Liver (tissue), 9 donors: Measurements from ENCODE around the gene PINK1. TPM values are rescaled to one million over a fixed set of nuclear protein-coding genes. Genes with fewer than 3 reads are reported as not detected.

ENCODE experiments used
- DNase-seq: peaks from one replicate; pipeline ENCODE4 v3.0.0-alpha.2; 2017; ENCODE audit warnings: low spot score
- H3K27ac ChIP-seq, 2 donors: one replicate each; pipeline ENCODE4 v1.7.0; 2013; ENCODE audit warnings: inconsistent platforms in 2 of 2, low read length in 2 of 2, control low read depth in 1 of 2, low read depth in 1 of 2, mild to moderate bottlenecking in 1 of 2
- H3K27me3 ChIP-seq, 4 donors: one replicate each; pipeline versions ENCODE4 v1.6.1 to v1.7.0; 2013; ENCODE audit warnings: low read length in 3 of 4, inconsistent platforms in 1 of 4, mild to moderate bottlenecking in 1 of 4, moderate library complexity in 1 of 4; ENCODE audit not compliant: control insufficient read depth in 4 of 4, insufficient read depth in 4 of 4
- H3K36me3 ChIP-seq, 4 donors: one replicate each; pipeline versions ENCODE4 v1.6.1 to v1.7.0; 2013; ENCODE audit warnings: low read length in 3 of 4, mild to moderate bottlenecking in 3 of 4, low read depth in 1 of 4, moderate library complexity in 1 of 4; ENCODE audit not compliant: control insufficient read depth in 4 of 4, insufficient read depth in 3 of 4
- H3K4me1 ChIP-seq, 4 donors: one replicate each; pipeline versions ENCODE4 v1.6.1 to v1.7.0; 2013; ENCODE audit warnings: low read length in 3 of 4, mild to moderate bottlenecking in 3 of 4, moderate library complexity in 1 of 4; ENCODE audit not compliant: control insufficient read depth in 4 of 4, insufficient read depth in 4 of 4
- H3K4me3 ChIP-seq, 3 donors: one replicate each; pipeline versions ENCODE4 v1.6.1 to v1.7.0; 2013; ENCODE audit warnings: low read length in 3 of 3, control low read depth in 1 of 3, low read depth in 1 of 3, mild to moderate bottlenecking in 1 of 3
- H3K9ac ChIP-seq, 2 donors: one replicate each; pipeline ENCODE4 v1.7.0; 2013; ENCODE audit warnings: low read length in 2 of 2, mild to moderate bottlenecking in 2 of 2, moderate library complexity in 2 of 2, control low read depth in 1 of 2, low read depth in 1 of 2
- H3K9me3 ChIP-seq, 4 donors: one replicate each; pipeline versions ENCODE4 v1.6.1 to v1.7.0; 2013; ENCODE audit warnings: low read length in 3 of 4; ENCODE audit not compliant: control insufficient read depth in 4 of 4
- CTCF ChIP-seq: fragments of 150-350 bp; IDR thresholded peaks from 2 replicates; pipeline ENCODE4 v1.5.1; 2017; ENCODE audit warnings: improper control_type of control experiment, low read depth, low read length; ENCODE audit not compliant: missing input control
- EGR1 ChIP-seq, 2 donors: IDR thresholded peaks; 2 replicates each; pipeline ENCODE4 v1.6.1; 2016 to 2018; ENCODE audit warnings: antibody characterized with exemption in 2 of 2, low read depth in 2 of 2
- FOXA1 ChIP-seq: IDR thresholded peaks from 2 replicates; pipeline ENCODE4 v1.6.1; 2016; ENCODE audit warnings: antibody characterized with exemption
- FOXA2 ChIP-seq: IDR thresholded peaks from 2 replicates; pipeline ENCODE4 v1.6.1; 2016; ENCODE audit warnings: antibody characterized with exemption
- GABPA ChIP-seq, 2 donors: IDR thresholded peaks in 1 of 2; conservative IDR thresholded peaks in 1 of 2; 2 replicates each; pipeline ENCODE4 v1.6.1; 2016; ENCODE audit warnings: antibody characterized with exemption in 2 of 2, mild to moderate bottlenecking in 1 of 2, moderate library complexity in 1 of 2
- HNF4A ChIP-seq, 2 donors: conservative IDR thresholded peaks; 2 replicates each; pipeline ENCODE4 v1.6.1; 2016; ENCODE audit warnings: antibody characterized with exemption in 2 of 2, mild to moderate bottlenecking in 2 of 2
- HNF4G ChIP-seq: IDR thresholded peaks from 2 replicates; pipeline ENCODE4 v1.6.1; 2016; ENCODE audit warnings: antibody characterized with exemption
- JUND ChIP-seq, 2 donors: IDR thresholded peaks; 2 replicates each; pipeline ENCODE4 v1.6.1; 2016; ENCODE audit warnings: antibody characterized with exemption in 2 of 2
- NR2F2 ChIP-seq: IDR thresholded peaks from 2 replicates; pipeline ENCODE4 v1.6.1; 2016; ENCODE audit warnings: antibody characterized with exemption
- RAD21 ChIP-seq, 2 donors: IDR thresholded peaks; 2 replicates each; pipeline ENCODE4 v1.6.1; 2016; ENCODE audit warnings: antibody characterized with exemption in 2 of 2, mild to moderate bottlenecking in 2 of 2
- RXRA ChIP-seq, 2 donors: IDR thresholded peaks; 2 replicates each; pipeline ENCODE4 v1.6.1; 2017 to 2018; ENCODE audit warnings: antibody characterized with exemption in 2 of 2, mild to moderate bottlenecking in 1 of 2
- SP1 ChIP-seq: IDR thresholded peaks from 2 replicates; pipeline ENCODE4 v1.6.1; 2018; ENCODE audit warnings: antibody characterized with exemption, mild to moderate bottlenecking
- TAF1 ChIP-seq: conservative IDR thresholded peaks from 2 replicates; pipeline ENCODE4 v1.6.1; 2016; ENCODE audit warnings: antibody characterized with exemption, mild to moderate bottlenecking
- YY1 ChIP-seq: IDR thresholded peaks from 2 replicates; pipeline ENCODE4 v1.6.1; 2016; ENCODE audit warnings: antibody characterized with exemption, mild to moderate bottlenecking
- WGBS: extraction: QIAGEN DNeasy Blood & Tissue Kit; methylation state at CpG from one replicate; pipeline ENCODE4 v1.1.7; 2013; 5-methylcytosine and 5-hydroxymethylcytosine counted together
- polyA plus RNA-seq, 2 donors: library from polyadenylated mRNA; stranded (reverse) in 1 of 2; unstranded in 1 of 2; fragments of 200-250 nt in 1 of 2; fragments of >200 nt in 1 of 2; fragmentation: Nextera tagmentation in 1 of 2; extraction: Ambion mirVana in 1 of 2; gene quantifications; one replicate each; pipeline versions ENCODE4 v1.2.1 to v1.2.3, GENCODE V29; 2013 to 2015
- total RNA-seq, 2 donors: library from RNA; depleted of rRNA; stranded (reverse); fragments of >200 nt; gene quantifications; one replicate each; pipeline ENCODE4 v1.2.3, GENCODE V29; 2014
- TF ChIP-seq, protein P1 (sequence below): IDR thresholded peaks from 2 replicates; pipeline ENCODE4 v1.6.1; 2016; ENCODE audit warnings: antibody characterized with exemption
- TF ChIP-seq, protein P2 (sequence below): IDR thresholded peaks from 2 replicates; pipeline ENCODE4 v1.6.1; 2016; ENCODE audit warnings: antibody characterized with exemption
- TF ChIP-seq, protein P3 (sequence below): IDR thresholded peaks from 2 replicates; pipeline ENCODE4 v1.6.1; 2016; ENCODE audit warnings: antibody characterized with exemption
- donor health status: healthy.
- donor health status: healthy.
- donor health status: healthy.
- donor health status: healthy.
- donor health status: healthy.

PINK1 gene
- total and polyA plus RNA-seq, 4 donors = 52.7 to 118 (median 62.2) TPM

- DNase-seq = no peak
- TF ChIP-seq NR2F2 = no peak
- TF ChIP-seq RAD21 (IDR thresholded peaks at IDR 0.05) = no peak
- TF ChIP-seq, protein P1, sequence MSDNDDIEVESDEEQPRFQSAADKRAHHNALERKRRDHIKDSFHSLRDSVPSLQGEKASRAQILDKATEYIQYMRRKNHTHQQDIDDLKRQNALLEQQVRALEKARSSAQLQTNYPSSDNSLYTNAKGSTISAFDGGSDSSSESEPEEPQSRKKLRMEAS = no peak
- no peak for TF ChIP-seq HNF4A (conservative IDR thresholded peaks at IDR 0.05)
- TF ChIP-seq CTCF = no peak
- TF ChIP-seq FOXA2 = no peak
- TF ChIP-seq SP1 = no peak
- TF ChIP-seq, protein P2, sequence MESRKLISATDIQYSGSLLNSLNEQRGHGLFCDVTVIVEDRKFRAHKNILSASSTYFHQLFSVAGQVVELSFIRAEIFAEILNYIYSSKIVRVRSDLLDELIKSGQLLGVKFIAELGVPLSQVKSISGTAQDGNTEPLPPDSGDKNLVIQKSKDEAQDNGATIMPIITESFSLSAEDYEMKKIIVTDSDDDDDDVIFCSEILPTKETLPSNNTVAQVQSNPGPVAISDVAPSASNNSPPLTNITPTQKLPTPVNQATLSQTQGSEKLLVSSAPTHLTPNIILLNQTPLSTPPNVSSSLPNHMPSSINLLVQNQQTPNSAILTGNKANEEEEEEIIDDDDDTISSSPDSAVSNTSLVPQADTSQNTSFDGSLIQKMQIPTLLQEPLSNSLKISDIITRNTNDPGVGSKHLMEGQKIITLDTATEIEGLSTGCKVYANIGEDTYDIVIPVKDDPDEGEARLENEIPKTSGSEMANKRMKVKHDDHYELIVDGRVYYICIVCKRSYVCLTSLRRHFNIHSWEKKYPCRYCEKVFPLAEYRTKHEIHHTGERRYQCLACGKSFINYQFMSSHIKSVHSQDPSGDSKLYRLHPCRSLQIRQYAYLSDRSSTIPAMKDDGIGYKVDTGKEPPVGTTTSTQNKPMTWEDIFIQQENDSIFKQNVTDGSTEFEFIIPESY = no peak
- no peak for TF ChIP-seq EGR1 (IDR thresholded peaks at IDR 0.05; ENCODE audit: low read depth in 2 of 2)
- no peak for TF ChIP-seq RXRA (IDR thresholded peaks at IDR 0.05)
- no peak for TF ChIP-seq TAF1
- no peak for TF ChIP-seq JUND (IDR thresholded peaks at IDR 0.05)
- no peak for TF ChIP-seq FOXA1
- no peak for TF ChIP-seq HNF4G
- TF ChIP-seq, protein P3, sequence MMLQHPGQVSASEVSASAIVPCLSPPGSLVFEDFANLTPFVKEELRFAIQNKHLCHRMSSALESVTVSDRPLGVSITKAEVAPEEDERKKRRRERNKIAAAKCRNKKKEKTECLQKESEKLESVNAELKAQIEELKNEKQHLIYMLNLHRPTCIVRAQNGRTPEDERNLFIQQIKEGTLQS = no peak
- no peak for TF ChIP-seq YY1
- no peak for TF ChIP-seq GABPA (IDR thresholded peaks at IDR 0.05 in 1 of 2, conservative IDR thresholded peaks at IDR 0.05 in 1 of 2)
- 96% methylated on average over 1 of the region's 1 CpG for WGBS
- no peak overlapping the region for H3K27ac ChIP-seq
- H3K4me1 ChIP-seq = no peaks in the 10 kb centered on the region
- H3K9me3 ChIP-seq = no peaks in the 10 kb centered on the region
- H3K4me3 ChIP-seq = no peak overlapping the region
- no peak overlapping the region for H3K9ac ChIP-seq
- H3K27me3 ChIP-seq = no peaks in the 10 kb centered on the region
- H3K36me3 ChIP-seq = no peaks in the 10 kb centered on the region
Measured at GRCh38 chr1:20624709-20625108, 8.5 kb upstream of the PINK1 start.

DNA sequence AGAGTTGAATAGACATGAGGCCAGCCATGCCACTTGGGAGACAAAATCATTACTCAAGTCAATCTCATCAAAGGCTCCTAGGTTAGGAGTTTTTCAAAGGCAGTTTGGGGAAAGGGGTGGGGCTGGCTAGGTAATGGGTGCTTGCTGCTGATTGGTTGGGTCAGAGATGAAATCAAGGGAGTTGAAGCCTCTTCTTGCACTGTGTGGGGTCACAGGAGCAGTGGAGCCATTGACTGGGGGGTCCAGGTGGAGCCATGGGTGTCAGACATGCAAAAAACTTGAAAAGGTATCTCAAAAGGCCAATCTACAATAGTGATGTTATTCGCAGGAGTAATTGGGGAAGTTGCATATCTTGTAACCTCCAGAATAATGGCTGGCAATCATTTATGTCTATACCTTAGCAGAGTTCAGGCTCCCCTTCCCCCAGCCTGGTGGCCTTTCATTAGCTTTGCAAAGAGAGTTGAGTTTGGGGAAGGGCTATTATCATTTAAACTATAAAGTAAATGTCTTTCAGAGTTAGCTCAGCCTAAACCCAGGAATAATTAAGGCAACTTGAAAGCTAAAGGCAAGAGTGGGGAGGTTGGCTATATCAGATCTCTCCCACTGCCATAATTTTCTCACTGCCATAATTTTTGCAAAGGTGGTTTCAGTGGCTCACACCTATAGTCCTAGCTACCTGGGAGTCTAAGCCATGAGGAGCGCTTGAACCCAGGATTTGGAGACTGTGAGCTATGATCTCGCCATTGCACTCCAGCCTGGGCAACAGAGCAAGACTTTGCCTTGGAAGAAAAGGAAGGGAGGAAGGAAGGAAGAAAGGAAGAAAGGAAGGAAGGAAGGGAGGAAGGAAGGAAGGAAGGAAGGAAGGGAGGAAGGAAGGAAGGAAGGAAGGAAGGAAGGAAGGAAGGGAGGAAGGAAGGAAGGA, 7.8 kb upstream of the PINK1 start:
- Histone ChIP-seq H3K9ac (no peak overlapping the region), H3K27me3 (no peaks in the 10 kb centered on the region), H3K36me3 (no peaks in the 10 kb centered on the region), H3K9me3 (no peaks in the 10 kb centered on the region), H3K27ac (no peak overlapping the region), H3K4me1 (no peaks in the 10 kb centered on the region), H3K4me3 (no peak overlapping the region)
- no peak for TF ChIP-seq FOXA2
- TF ChIP-seq, protein P3 = no peak
- TF ChIP-seq RXRA (IDR thresholded peaks at IDR 0.05) = no peak
- no peak for TF ChIP-seq HNF4A (conservative IDR thresholded peaks at IDR 0.05)
- DNase-seq = no peak
- 84% methylated on average over 3 of the region's 3 CpGs for WGBS
